HG02588 (cell line): ENCODE results near the gene EPDR1.

ENCODE experiments used
- ATAC-seq: cut with Tn5 transposase; IDR thresholded peaks from one replicate; pipeline ENCODE4 v1.9.1; 2021; ENCODE audit warnings: mild to moderate bottlenecking, moderate library complexity; ENCODE audit not compliant: unreplicated experiment

EPDR1 gene

DNA sequence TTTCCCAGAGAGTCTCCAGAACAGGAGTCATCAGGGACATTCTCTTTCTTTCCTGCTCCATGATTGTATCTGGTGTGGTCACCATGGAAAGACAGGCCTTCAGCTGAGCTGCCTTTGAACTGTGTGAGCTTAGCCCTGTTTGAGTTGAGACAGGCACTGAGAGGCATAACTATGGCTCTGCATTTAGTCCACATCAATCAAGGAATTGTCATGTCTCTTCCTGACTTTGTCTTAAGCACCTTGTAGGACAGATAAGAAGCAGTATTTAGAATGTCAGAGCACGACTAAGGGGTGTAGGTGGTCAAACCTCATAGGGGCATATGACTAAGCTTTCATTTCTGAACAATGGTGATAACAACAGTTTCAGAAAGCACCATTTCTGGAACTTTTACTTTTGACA is 53.5 kb downstream of the EPDR1 start:
- ATAC-seq = no peak

DNA sequence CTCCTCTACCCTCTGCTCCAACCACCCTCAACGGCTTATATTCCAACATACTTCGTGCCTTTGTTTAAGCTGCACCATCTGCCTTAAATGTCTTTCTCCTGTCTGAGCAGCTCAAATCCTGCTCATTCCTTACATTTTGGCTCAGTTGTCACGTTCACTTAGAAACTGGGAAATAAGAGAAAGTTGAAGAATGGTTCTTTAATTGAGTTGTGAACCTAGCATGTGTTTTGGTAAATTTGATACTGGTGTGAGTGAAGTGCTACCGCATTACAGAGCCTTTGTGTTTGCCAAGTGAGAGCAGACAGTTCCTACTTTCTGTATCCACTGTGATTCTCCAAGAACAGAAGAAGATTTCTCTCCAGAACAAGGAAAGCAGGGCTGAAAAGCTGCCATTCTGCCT is 54.3 kb downstream of the EPDR1 start:
- ATAC-seq = no peak

DNA sequence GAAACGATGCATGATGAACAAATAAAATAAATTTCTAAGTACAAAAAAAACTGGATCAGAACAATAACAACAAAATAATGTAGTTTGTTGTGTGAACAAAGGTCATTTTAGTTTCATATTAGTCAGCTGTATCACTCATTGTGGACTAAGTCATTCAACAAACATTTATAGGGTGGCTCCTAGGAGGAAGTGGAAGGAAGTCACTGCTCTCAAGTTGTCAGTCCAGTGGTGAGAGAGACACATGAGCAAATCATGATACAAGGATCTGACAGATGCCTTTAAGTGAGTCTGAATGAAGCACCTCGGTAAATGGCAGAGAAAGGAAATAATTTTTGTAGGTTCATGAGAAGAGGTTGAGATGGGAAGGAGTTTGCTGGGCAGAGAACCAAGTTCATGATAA is 56.8 kb downstream of the EPDR1 start:
- no peak for ATAC-seq

DNA sequence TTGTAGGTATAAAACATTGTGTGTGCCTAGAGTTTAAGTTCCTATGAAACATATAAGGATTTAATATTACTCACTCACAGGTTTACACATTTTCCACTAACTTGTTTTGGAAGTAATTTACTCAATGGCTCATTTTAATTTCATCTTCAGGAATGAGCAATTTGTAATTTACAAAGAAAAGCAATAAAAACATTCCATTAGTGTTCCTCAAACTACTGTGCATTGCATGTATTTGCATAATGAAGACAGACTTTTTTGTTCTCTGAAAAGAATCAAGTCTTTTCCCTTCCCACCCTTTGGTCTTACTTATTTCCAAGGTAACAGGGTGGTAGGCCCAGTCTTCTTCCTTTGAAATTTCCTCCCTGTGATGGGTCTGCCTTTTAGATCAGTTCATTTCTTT is 61.2 kb downstream of the EPDR1 start:
- ATAC-seq = no peak

DNA sequence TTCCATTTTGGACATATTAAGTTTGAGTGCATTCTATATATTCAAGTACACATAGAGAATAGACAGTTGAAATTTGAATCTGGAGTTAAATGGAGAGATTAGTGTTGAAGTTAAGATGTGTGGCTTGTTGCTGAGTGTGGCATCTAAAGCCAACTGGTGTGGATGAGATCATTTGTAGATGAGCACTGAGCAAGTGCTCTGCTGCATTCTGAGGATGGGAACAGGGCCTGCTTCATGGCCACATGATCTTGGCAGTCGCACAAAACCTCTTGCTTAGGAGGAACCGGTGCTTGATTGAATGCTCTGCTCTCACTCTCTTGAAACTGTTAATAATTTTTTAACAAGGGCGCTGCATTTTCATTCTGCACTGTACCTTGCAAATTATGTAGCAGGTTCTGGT is 62.0 kb downstream of the EPDR1 start:
- no peak for ATAC-seq

DNA sequence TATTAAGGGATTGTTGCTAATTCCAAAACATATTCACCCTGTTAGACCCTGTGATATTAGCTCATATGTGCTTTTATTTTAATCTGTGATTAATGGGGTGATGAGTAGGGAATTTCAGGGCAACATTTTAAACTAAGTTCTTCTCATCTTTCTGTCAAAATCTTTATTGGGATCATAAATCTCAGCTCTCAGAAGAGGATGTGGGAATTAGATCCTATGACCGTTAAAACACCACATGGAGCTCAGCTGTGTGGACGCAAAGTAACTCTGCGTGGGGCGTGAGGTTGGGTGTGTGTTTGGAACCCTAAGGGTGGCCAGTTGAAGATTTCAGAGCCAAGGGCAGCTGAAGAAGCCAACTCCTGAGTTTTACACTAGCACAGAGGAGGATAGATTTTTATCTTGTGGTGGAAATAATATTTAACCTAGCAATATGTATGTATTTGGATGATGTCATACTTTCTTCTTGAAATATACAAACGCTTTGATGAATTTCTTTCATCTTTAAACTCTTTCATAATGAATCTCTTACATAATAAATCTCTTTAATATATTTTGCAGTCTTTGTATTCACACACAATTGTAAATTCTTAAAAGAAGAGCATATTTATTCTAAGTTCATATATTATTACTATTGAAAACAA is 64.4 kb downstream of the EPDR1 start:
- ATAC-seq = no peak

DNA sequence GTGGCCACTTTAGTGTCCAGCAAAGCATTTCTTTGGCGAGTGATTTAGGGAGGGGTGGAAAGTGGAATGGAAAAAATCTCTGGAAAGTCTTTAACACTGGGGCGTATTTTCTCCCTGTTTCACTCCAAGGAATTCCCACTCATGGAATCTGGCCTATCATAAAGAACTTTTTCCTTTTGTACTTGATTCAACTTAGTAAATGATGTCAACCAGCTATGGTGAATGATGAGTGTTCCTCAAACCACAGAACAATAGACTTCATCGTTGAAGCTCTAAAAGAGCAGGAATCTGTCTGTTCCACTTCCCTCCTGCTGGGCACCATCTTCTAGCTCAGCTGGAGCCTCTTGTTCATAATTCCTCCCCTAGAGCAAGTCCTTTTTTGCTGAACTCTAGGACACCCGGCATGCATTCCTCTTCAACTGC is 66.5 kb downstream of the EPDR1 start:
- no peak for ATAC-seq

DNA sequence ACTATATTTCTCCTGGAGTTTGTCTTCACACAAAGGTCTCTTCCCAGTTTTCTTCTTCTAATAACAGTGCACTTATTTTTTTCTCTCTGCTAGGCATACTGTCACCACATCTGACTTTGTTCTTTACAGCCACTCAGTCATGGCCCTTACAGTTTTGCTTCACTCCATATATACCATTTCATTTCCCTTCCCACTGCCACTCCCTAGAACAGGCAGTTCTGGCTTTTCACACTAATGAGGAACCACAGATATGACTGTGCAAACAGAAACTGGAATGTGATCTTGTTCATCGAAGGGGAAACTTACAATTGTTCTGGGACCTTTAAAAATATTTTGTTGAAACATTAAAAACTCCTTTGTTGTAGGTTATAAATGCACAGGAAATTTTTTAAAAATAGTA is 67.3 kb downstream of the EPDR1 start:
- no peak for ATAC-seq

DNA sequence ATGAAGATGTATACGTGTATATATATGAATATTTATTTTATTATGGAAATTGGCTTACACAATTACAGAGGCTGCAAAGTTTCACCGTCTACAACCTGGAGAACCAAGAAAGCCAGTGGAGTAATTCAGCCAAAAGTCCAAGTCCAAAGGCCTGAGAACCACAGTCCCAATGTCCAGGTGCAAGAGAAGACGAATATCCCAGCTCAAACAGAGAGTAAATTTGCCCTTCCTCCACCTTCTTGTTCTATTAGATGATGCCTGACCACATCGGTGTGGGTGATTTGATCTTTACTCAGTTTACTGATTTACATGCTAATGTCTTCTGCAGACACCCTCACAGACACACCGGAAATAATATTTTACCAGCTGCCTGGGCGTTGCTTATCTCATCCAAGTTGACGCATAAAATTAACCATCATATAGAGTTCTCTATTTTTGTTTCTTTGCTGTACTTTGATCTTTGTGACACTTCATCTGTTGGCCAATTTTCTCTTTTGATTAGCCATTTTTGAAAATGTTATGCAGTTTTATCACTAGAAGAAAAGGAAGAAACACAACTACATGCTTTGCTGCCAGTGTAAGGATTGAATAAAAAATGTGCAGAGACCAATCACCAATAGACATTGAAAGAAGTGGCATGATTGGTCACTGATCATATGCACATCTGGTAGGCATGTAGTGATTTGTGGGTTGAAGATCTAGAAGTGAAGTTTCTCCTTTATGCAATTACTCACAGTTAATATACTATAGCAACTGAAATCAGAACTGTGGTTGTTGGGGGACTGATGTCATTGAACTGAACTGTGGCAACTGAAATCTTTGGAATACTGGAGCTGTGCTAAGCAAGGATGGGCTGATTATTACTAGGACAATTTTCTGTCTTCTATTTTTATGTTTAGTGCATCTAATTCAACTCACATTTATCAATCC is 68.5 kb downstream of the EPDR1 start:
- ATAC-seq = no peak

DNA sequence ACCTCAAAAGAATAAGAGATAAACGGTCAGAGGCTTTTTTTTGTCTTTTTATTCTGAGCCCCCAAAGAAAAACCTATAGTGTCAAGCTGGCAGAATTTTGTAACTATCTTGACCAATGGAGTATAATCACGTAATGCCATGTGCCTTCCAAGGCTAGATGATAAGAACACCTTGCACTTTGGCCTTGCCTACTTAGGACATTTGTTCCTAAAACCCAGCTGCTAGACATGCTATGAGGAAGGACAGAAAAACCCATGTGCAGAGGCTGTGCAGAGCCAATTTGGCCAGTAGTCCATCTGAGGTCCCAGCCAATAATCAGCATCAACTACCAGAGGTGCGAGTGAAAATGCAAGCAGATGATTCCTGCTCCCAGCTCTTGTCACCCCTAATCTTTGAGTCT is 69.9 kb downstream of the EPDR1 start:
- ATAC-seq = no peak

DNA sequence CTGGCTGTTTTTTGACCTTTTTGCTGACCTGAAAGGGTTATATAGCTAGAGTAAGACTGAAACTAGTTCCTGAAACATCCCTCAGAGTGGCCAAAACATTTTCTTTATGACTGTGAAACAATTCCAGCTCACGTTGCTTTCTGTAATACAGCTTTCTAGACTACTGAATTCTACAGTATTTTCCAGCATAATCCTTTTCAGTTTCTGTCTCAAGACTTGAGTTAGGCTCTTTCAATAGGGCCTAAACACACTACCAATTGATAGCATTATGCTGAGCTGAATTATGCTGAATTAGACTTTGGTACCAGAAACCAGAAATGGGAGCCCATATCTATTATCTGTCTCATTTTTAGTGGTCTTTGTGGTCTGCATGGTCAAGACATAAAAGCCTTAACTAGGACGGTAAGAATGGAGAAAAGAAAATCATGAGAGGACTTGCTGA is 72.6 kb downstream of the EPDR1 start:
- peak; percentile 88 for ATAC-seq

DNA sequence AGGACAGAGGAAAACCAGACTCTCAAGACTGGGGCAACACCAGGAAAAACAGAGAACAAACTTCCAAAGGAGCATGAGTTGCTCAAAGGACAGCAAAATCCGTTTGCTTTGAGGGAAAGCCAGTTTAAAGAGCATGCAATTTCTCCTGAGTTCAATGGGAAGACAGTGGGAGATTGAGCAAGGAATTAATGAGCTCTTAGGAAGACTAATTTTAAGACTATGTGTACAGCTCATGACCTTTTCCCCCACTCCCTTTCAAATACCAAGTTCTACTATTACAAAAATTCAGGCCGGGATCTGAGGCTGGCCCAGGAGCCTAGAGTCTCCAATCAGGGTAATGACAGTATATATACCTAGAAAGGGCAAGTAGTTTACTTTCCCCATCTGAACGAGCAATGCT is 79.2 kb downstream of the EPDR1 start:
- no peak for ATAC-seq

DNA sequence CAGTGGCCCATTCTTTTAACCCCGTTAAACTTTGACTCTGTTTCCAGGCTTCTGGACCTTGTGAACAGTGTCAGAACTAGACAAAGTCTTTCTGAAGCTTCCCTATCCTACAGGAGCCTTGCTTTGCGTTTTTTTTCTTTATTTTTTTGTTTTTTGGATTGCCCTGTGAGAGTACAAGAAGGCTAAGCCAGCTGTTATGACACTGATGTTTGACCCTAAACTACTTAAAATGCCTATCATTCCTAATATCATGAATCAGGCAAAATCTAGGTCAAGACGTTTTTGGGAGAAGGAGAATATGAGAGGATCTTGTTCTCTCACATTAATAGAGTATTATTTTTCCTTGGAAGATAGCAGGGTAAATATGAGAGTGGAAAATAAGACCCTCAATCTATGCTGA is 79.8 kb downstream of the EPDR1 start:
- ATAC-seq = no peak
